ENCODE measurements around the gene ATP9A. TPM values are rescaled to one million over a fixed set of nuclear protein-coding genes. Genes with fewer than 3 reads are reported as not detected.
"Not testable (repeated sequence)": the region's sequence is repeated elsewhere in the genome, so short reads cannot be mapped to it uniquely, and the experiment has no call there.

The ATP9A gene
- total RNA-seq, 2 experiments from 2014 or later: 1.1 to 1.3 TPM

DNA sequence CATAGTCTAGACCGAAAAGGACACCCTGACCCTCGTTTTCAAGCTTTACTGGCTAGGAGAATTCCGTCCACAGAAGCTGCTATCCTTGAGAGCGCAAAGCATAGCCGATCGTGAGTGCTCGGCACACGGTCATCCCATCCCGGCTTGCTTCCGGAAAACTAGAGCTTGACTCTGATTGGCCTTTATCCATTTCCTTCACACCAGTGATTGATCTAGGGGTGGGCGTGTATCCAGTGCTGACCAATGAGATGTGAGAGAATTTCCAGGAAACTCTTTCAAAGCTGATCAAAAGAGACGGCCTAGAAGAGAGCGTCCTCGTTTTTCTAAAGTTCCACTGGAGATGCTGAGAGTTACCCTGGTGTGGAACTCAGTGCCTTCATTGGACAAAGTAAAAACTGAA is 184.7 kb downstream of the ATP9A start:
- ATAC-seq (ENCODE audit: low read depth) (no peak), DNase-seq (no peak)
- Mint-ChIP-seq H3K27ac (no peak overlapping the region), H3K4me3 (no peak overlapping the region), H3K9me3 (peaks cover 2% of the 10 kb centered on the region), H3K27me3 (peaks cover 4% of the 10 kb centered on the region), H3K4me1 (peaks cover 7% of the 10 kb centered on the region), H3K36me3 (peaks cover 3% of the 10 kb centered on the region)
- POLR2A ChIA-PET: no interaction called here

DNA sequence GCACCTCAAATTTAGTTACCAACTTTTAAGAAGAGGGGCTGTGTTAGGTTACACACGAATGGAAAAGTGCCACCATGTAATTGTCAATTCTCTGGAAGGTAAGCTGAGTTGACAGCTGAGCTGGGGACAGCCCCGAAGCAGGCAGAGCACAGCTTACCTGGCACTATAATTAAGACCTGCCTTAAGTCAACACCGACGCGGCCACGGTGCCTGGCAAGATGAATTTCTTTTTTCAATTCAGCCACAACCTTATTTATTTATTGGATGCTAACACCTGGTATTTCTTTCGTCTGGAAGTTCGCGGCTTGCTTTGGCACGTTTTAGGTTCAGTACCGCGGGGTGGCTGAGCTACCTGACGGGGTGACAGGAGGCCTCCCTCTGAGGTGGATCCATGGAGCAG is 185.1 kb downstream of the ATP9A start:
- POLR2A ChIA-PET: no interaction called here
- no peak overlapping the region for H3K4me3 Mint-ChIP-seq
- no peak overlapping the region for H3K27ac Mint-ChIP-seq
- peaks cover 2% of the 10 kb centered on the region for H3K9me3 Mint-ChIP-seq
- H3K27me3 Mint-ChIP-seq: peaks cover 5% of the 10 kb centered on the region
- ATAC-seq (ENCODE audit: low read depth) (no peak), DNase-seq (no peak)
- H3K36me3 Mint-ChIP-seq: peaks cover 3% of the 10 kb centered on the region
- peaks cover 7% of the 10 kb centered on the region for H3K4me1 Mint-ChIP-seq

DNA sequence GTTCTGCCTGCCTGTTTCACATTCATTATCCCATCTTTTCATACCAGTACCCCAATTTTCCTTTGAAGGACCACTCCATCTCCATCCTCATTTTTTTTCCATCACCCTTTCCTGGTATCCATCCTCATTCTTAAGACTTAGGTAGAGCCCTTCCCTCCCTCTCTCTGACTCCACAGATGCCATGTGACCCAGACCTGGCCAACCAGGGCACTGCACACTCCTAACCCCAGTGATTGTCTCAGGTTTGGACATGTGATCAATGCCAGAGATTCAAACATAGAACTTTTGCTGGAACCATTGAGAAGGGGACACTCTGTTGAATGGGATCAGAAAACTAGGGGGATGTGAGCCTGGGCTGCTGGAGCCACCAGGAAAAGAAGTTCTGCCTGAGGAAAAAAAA is 186.6 kb downstream of the ATP9A start:
- ATAC-seq (ENCODE audit: low read depth) (no peak), DNase-seq (no peak)
- H3K4me1 Mint-ChIP-seq: peaks cover 7% of the 10 kb centered on the region
- peaks cover 2% of the 10 kb centered on the region for H3K9me3 Mint-ChIP-seq
- H3K27ac Mint-ChIP-seq: no peak overlapping the region
- POLR2A ChIA-PET: no interaction called here
- H3K4me3 Mint-ChIP-seq: no peak overlapping the region
- H3K36me3 Mint-ChIP-seq: peaks cover 3% of the 10 kb centered on the region
- H3K27me3 Mint-ChIP-seq: peaks cover 3% of the 10 kb centered on the region

DNA sequence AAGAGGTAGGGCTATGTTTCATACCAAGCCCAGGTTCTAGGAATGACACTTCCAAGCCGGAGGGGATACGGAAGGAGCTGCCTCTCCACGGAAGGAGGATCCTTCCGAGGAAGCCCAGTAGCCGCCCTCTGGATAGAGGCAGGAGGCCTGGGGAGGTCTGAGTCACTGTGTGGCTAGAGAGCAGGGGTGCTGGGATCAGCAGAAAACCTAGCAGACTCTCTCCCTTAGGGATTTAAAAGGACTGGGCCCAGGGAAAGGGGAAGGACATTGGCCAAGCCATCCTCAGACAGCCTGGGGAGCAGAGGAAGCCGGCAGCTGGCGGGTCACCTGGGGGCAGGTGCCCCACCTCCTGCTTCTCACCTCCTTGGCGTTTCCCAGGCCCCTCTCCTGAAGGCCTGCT is 189.1 kb downstream of the ATP9A start:
- no peaks in the 10 kb centered on the region for H3K36me3 Mint-ChIP-seq
- peaks cover 3% of the 10 kb centered on the region for H3K27me3 Mint-ChIP-seq
- H3K4me3 Mint-ChIP-seq: no peak overlapping the region
- ATAC-seq (ENCODE audit: low read depth) (no peak), DNase-seq (no peak)
- peaks cover 1% of the 10 kb centered on the region for H3K9me3 Mint-ChIP-seq
- H3K27ac Mint-ChIP-seq: no peak overlapping the region
- POLR2A ChIA-PET: no interaction called here
- no peaks in the 10 kb centered on the region for H3K4me1 Mint-ChIP-seq

DNA sequence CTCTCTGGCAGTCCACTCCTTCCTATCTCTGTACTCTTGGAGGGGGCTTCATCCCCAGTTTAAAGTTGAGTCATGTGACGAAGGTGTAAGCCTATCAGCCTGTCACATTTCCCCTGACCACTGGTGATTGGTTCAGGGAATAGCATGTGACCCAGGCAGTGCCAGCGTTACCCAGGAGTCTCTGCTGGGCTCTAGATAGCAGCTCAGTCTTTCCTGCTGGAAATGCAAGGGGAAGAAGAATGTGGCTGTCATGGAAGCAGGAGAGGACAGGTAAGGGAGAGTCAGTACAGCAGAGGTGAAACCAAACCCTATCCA is 190.1 kb downstream of the ATP9A start:
- H3K36me3 Mint-ChIP-seq: no peaks in the 10 kb centered on the region
- peaks cover 1% of the 10 kb centered on the region for H3K9me3 Mint-ChIP-seq
- H3K4me1 Mint-ChIP-seq: no peaks in the 10 kb centered on the region
- POLR2A ChIA-PET: no interaction called here
- DNase-seq (no peak), ATAC-seq (ENCODE audit: low read depth) (no peak)
- H3K27me3 Mint-ChIP-seq: peaks cover 3% of the 10 kb centered on the region
- H3K4me3 Mint-ChIP-seq: no peak overlapping the region
- H3K27ac Mint-ChIP-seq: no peak overlapping the region

DNA sequence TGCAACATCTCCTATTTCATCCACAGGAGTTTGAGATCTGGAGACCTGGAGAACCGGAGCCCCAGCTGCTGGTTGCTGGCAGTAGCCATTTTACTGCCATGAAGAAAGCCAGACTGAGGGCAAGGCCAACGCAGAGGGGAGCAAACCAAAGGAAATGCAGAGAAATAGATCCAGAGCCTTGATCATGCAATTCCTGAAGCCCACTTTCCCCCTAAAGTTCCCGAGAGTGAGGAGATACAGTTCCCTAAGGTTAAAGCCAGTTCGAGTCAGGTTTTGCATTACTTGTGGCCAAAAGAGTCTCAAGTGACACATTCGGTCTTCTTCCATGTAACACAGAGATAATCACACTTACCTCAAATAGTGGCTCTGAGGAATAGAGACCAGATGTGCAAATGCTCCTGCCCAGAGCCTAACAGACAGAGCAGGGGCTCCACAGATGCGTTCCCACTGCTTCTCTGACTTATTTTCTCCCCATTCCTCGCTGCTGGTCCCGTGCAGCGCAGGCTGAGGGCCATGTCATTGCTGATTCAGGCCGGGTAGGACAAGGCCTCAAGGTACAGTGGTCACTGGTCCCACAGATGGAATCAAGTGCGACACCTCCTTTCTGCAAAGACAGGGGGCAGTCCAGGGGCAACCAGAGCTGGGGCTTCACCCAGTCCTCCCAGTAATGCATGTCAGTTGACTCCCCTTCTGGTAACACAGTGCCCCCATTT is 190.6 kb downstream of the ATP9A start:
- H3K4me3 Mint-ChIP-seq: no peak overlapping the region
- no peaks in the 10 kb centered on the region for H3K4me1 Mint-ChIP-seq
- DNase-seq (no peak), ATAC-seq (ENCODE audit: low read depth) (no peak)
- H3K27ac Mint-ChIP-seq: no peak overlapping the region
- POLR2A ChIA-PET: no interaction called here
- H3K36me3 Mint-ChIP-seq: no peaks in the 10 kb centered on the region
- peaks cover 3% of the 10 kb centered on the region for H3K27me3 Mint-ChIP-seq
- H3K9me3 Mint-ChIP-seq: peaks cover 1% of the 10 kb centered on the region

DNA sequence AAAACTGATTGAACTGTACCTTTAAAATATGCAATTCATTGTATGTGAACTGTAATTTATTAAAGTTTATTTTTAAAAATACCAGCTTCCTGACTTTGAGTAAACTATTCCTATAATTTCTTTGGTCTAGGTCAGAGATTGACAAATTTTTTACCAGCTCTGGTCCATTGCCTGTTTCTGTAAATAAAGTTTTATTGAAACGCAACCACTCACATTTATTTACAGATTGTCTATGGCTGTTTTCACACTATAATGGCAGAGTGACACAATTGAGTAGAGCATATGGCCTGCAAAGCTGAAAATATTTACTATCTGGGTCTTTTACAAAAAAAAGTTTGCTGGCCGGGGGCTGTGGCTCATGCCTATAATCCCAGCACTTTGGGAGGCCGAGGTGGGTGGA is 192.7 kb downstream of the ATP9A start:
- H3K4me1 Mint-ChIP-seq: no peaks in the 10 kb centered on the region

DNA sequence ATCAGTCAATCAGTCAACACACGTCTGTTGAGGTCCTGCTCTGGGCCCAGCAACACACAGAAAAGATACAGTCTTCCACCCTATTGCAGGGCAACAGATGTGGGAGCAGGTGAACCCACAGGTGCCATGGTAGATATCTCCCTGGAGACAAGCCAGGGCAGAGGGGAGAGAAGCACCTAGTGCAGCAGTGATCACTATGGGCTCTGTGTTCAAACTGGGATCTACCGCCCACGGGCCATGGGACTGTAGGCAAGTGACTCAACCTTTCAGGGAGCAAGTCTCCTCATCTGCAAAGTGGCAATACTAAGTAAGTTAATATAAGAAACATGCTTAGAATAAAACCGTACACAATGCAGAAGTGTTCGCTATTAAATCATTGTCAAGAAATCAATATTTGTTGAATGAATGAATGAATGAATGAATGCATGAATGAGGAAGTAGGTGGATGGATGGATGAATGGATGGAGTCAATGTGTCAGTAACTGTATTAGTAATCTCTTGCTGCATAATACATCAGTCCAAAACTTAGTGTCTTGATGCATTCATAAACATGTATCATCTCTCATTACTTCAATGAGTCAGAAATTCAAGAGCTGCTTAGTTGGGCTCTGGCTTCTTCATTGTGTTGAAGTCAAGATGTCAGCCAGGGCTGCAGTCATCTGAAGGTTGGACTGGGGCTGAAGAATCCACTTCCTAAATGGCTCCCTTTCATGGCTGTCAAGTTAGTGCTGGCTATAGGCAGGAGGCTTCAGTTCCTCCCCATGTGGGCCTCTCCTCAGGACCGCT is 193.7 kb downstream of the ATP9A start:
- peaks cover 3% of the 10 kb centered on the region for H3K9me3 Mint-ChIP-seq
- POLR2A ChIA-PET: interaction anchor here (0.6 kb wide), 1 partner anchor 135 kb away, joined by 4 read pairs; no protein-coding TSS in a partner anchor
- H3K27ac Mint-ChIP-seq: no peak overlapping the region
- no peak overlapping the region for H3K4me3 Mint-ChIP-seq
- no peaks in the 10 kb centered on the region for H3K4me1 Mint-ChIP-seq
- peaks cover 9% of the 10 kb centered on the region for H3K27me3 Mint-ChIP-seq
- ATAC-seq (ENCODE audit: low read depth) (no peak), DNase-seq (no peak)
- peaks cover 1% of the 10 kb centered on the region for H3K36me3 Mint-ChIP-seq

More for the DNA sequence above, 192.7 kb downstream of the ATP9A start:
- no peak overlapping the region for H3K4me3 Mint-ChIP-seq
- peaks cover 1% of the 10 kb centered on the region for H3K9me3 Mint-ChIP-seq
- ATAC-seq (ENCODE audit: low read depth) (no peak), DNase-seq (no peak)
- no peaks in the 10 kb centered on the region for H3K36me3 Mint-ChIP-seq
- H3K27me3 Mint-ChIP-seq: peaks cover 2% of the 10 kb centered on the region
- POLR2A ChIA-PET: no interaction called here
- no peak overlapping the region for H3K27ac Mint-ChIP-seq

DNA sequence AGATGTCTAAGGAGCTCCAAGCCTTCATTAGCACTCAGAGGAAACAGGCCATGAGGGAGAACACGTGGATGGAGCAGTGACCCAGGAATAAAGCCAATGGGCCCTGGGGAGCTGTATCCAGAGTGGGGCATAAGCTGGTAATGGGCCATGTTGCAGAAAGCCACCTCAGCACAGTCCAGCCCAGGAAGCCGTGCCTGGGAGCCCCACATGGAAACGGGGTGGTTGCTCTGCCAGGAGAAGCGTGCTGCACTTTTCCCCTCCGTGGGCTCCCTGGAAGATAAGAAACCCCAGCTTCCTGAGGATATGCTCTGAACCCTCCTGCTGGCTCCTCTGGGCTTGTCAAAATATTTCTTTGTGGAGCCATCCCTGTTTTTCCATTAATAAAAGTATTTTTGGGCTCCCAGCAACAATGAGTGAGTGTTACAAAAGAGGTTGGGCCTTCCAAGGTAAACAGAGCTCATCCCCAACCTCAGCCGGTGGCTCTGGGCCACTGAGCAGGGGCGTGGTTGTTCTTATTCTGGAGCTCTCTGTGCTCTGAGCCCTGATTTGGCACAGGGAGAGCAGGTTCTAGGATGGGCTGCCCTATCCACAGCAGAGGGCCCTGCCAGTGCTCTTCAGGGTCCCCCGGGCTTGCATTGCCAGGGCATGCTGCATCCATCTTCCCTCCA is 194.5 kb downstream of the ATP9A start:
- peaks cover 2% of the 10 kb centered on the region for H3K36me3 Mint-ChIP-seq
- peaks cover 10% of the 10 kb centered on the region for H3K27me3 Mint-ChIP-seq
- H3K4me1 Mint-ChIP-seq: no peaks in the 10 kb centered on the region
- no peak overlapping the region for H3K27ac Mint-ChIP-seq
- no peak for ATAC-seq (ENCODE audit: low read depth)
- DNase-seq: no peak
- peaks cover 4% of the 10 kb centered on the region for H3K9me3 Mint-ChIP-seq
- no peak overlapping the region for H3K4me3 Mint-ChIP-seq
- POLR2A ChIA-PET: interaction anchor here (0.6 kb wide), 1 partner anchor 134 kb away, joined by 4 read pairs; no protein-coding TSS in a partner anchor

DNA sequence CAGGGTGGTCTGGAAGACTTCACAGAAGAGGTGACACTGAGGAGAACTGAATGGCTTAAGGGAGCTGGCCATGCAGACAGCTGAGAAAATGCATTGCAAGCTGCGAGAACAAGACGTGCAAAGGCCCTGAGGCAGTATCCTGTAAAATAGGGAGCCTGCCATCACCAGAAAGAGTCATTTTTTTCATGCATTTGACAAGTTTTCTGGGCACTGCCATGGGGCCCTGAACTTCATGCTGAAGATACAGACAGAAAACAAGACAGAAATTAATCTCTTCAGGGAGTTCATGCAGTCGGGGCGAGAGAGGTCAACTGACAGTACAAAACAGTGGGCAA is 196.8 kb downstream of the ATP9A start:
- Mint-ChIP-seq H3K9me3 (peaks cover 8% of the 10 kb centered on the region), H3K27me3 (peaks cover 18% of the 10 kb centered on the region), H3K4me3 (no peak overlapping the region), H3K27ac (no peak overlapping the region), H3K36me3 (peaks cover 2% of the 10 kb centered on the region), H3K4me1 (no peaks in the 10 kb centered on the region)
- POLR2A ChIA-PET: no interaction called here
- ATAC-seq (ENCODE audit: low read depth) (no peak), DNase-seq (no peak)

DNA sequence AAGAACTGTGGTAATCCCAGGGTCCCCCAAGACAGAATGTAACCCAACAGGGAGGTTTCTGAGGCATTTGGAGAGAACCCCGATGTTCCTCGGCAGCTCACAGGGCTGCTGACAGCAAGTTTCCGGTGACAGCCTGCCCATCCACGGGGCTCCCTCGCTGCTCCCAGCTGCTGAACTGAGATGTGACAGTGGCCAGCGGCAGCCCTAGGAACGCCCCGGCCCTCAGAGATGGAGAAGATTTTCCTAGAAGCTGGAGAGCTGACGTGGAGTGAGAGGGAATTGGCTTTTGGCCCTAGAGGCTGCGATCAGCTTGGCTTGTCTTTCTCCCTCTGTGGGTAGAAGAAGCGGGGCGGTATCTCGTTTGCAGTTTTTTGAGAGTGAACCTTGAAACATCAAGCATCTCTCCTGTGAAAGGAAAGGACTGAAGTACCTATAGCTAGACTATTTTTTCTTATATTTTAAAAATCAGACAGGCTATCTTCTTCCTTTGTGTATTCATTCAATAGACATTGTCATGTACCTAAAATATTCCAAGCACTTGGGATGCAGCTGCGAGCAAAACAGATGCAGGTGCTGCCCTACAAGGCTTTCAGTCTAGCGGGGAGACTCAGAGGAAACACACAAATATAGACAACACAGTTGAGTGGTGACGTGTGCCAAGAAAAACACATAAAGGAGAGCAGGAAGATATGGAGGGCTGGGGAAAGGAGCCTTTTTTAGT is 197.3 kb downstream of the ATP9A start:
- peaks cover 22% of the 10 kb centered on the region for H3K27me3 Mint-ChIP-seq
- H3K27ac Mint-ChIP-seq: no peak overlapping the region
- no peak overlapping the region for H3K4me3 Mint-ChIP-seq
- no peaks in the 10 kb centered on the region for H3K4me1 Mint-ChIP-seq
- POLR2A ChIA-PET: no interaction called here
- no peak for ATAC-seq (ENCODE audit: low read depth)
- peaks cover 2% of the 10 kb centered on the region for H3K36me3 Mint-ChIP-seq
- DNase-seq: no peak
- peaks cover 8% of the 10 kb centered on the region for H3K9me3 Mint-ChIP-seq

DNA sequence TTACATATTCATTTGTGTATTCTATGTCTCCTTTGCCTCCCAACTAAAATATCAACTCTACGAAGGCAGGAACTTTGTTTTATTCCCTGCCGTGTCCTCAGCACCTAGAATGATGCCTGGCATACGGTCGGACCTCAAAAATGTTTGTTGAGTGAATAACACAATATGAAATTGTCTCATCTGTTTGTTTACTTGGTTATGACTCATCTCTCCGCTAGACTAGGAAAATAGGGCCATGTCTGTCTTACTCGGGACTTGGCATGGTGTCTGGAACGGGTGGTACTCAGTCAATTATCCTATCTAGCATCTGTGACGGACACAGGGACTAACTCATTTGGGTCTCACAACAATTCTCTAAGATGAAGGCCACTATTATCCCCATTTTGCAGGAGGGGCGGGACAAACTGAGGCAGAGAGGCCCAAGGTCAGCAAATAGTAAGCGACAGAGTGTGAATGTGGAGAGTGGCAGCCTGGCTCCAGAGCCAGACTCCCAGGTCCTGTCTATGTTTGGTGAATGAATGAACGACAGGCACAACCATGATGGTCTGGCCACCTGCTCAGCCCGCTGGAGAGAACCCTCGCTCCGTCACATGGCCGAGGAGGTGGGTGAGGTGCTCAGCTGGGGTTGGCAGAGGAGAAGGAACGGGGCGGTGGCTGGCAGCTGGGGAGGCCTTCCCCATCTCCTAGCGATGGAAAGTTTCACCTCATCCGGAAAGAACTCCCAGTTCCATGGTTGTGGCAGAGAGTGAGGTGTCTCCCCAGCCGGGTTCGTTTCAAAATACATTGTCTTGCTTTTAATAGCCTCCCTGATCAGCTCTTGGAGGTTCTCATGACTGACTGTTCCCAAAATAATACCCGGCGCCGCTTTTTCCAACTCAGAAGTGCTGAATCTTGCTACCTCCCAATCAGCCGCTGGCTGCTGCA is 198.1 kb downstream of the ATP9A start:
- DNase-seq (no peak), ATAC-seq (ENCODE audit: low read depth) (no peak)
- peaks cover 2% of the 10 kb centered on the region for H3K36me3 Mint-ChIP-seq
- H3K9me3 Mint-ChIP-seq: peaks cover 8% of the 10 kb centered on the region
- H3K4me1 Mint-ChIP-seq: no peaks in the 10 kb centered on the region
- no peak overlapping the region for H3K4me3 Mint-ChIP-seq
- peaks cover 29% of the 10 kb centered on the region for H3K27me3 Mint-ChIP-seq
- POLR2A ChIA-PET: no interaction called here
- no peak overlapping the region for H3K27ac Mint-ChIP-seq

DNA sequence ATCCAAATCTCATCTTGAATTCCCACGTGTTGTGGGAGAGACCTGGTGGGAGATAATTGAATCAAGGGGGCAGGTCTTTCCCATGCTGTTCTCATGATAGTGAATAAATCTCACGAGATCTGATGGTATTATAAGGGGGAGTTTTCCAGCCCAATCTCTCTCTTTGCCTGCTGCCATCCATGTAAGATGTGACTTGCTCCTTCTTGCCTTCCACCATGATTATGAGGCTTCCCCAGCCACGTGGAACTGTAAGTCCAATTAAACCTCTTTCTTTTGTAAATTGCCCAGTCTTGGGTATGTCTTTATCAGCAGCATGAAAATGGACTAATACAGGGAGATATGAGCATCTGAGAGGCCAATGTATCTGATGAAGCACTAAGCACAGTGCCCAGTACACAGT is 199.7 kb downstream of the ATP9A start:
- H3K4me1 Mint-ChIP-seq; H3K9me3 Mint-ChIP-seq; ATAC-seq (ENCODE audit: low read depth); DNase-seq; H3K4me3 Mint-ChIP-seq; H3K36me3 Mint-ChIP-seq; H3K27ac Mint-ChIP-seq; POLR2A ChIA-PET: not testable (repeated sequence)
- peaks cover 40% of the 10 kb centered on the region for H3K27me3 Mint-ChIP-seq
